SHP77 (cell line): Measurements from ENCODE around the gene NAIP.
"Not testable (repeated sequence)": the region's sequence is repeated elsewhere in the genome, so short reads cannot be mapped to it uniquely, and the experiment has no call there.

Experiments
- DNase-seq, 2 experiments: peaks; one replicate each; lab custom pipeline; 2025; lab: John Stamatoyannopoulos, UW

Gene NAIP

GRCh38 chr5:71025289-71025953 is at the start of gene NAIP:
Gene NAIP (minus strand): TSS chr5:71025339. CDS start chr5:71012915, 12,424 bp downstream.
- not testable (repeated sequence) for DNase-seq

GRCh38 chr5:71067262-71067928 is 42.3 kb upstream of the NAIP start, which contains the start of gene GTF2H2:
Gene GTF2H2 (minus strand): TSS chr5:71067676. CDS start chr5:71062763, 4,913 bp downstream.
- not testable (repeated sequence) for DNase-seq

DNA sequence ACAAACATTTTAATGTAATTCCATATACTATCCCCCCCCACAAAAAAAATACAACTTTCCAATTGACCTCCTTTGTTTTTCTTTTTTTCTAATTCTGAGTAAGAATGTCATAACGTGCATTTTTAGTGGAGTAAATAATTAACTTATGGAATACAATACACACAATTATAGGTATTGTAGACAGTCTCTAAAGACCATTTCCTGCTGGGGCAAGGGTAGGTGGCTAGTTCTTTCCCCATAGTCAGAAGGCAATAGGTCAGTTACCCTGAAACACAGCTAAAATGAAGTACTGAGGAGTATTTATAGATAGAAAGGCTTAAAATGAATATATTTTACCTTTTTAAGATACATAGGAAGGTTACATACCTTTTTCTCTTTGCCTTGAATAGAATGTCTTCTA is 36.2 kb upstream of the NAIP start:
- DNase-seq: not testable (repeated sequence)

DNA sequence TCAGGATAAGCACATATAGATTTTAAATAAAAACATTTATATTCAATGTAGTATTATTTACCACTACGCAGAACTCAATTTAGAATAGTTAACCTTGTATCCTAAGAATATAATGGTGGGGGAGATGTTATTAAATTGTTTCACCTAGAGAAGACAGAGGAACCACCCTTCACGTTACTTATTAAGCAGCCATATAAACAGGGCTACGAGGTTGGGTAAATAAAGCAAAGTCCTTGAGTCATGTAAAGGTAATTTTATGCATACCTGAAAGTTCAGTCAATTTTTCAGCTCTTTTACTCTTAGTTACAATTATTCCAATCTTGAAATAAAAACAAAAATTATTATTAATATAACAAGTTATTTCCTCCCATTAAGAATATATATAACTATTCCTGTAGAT is 34.3 kb upstream of the NAIP start:
- not testable (repeated sequence) for DNase-seq

DNA sequence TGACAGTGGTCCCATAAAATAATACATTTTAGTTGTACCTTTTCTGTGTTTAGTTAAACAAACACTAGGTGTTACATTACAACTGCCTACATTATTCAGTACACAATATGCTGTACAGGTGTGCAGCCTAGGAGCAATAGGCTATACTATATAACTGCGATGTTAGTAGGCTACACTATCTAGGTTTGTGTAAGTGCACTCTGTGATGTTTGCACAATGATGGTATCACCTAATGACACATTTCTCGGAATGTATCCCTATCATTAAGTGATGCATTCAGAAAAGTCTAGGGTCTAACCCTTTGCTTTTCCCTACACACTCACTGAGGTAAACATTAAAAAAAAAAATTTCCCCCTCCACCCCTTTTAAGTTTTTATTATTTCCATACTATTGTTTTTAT is 19.7 kb upstream of the NAIP start:
- not testable (repeated sequence) for DNase-seq

GRCh38 chr5:71044128-71044527 is 19.0 kb upstream of the NAIP start:
- DNase-seq: not testable (repeated sequence)

GRCh38 chr5:71031046-71031776 is 6.1 kb upstream of the NAIP start:
- not testable (repeated sequence) for DNase-seq

GRCh38 chr5:71020643-71021042 is 4.5 kb downstream of the NAIP start:
- not testable (repeated sequence) for DNase-seq

DNA sequence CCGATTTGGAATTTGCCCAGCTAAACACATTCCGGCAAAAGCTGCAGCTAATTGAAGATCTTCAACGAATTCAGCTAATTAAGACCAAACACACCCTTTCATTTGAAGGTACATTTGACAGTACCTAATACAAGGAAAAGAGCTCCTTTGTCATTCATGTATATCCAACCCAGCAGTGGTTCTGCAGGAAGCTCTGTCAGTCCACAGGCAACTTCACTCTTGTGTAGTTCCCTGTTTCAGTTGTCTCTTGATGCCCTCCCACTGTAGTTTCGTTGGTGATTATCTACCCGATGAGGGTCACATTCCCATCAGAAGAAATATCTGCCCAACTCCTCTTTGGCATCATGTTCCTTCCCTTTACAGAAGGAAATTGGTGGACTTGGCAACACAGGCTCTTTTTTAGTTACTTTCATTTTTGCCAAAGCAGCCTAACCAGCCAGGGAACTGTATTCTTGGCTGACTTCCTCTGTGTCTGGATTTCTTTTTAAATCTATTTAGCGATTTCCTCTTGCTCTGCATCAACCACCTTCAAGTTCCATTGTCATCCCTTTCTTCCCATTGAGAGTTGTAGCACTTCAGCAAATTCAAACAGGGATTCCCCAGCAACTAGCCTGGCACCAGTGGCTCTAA is 6.6 kb downstream of the NAIP start:
- not testable (repeated sequence) for DNase-seq

DNA sequence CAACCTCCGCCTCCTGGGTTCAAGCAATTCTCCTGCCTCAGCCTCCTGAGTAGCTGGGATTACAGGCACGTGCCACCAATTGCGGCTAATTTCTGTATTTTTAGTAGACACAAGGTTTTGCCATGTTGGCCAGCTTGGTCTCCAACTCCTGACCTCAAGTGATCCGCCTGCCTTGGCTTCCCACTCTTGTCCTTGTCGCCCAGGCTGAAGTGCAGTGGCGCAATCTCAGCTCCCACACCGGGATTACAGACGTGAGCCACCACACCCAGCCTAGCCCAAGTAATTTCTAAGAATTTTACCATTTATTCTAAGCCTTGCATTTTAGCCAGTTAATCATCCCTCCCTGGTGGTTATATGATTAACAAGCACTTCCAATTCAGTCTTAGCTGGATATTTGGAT is 11.0 kb downstream of the NAIP start:
- DNase-seq: no peak

- no peak for DNase-seq
Measured at GRCh38 chr5:71013575-71013974, 11.6 kb downstream of the NAIP start.

- DNase-seq: no peak
Measured at GRCh38 chr5:71011194-71011792, 13.8 kb downstream of the NAIP start.

GRCh38 chr5:71006983-71007382 is 18.2 kb downstream of the NAIP start:
- DNase-seq: not testable (repeated sequence)

DNA sequence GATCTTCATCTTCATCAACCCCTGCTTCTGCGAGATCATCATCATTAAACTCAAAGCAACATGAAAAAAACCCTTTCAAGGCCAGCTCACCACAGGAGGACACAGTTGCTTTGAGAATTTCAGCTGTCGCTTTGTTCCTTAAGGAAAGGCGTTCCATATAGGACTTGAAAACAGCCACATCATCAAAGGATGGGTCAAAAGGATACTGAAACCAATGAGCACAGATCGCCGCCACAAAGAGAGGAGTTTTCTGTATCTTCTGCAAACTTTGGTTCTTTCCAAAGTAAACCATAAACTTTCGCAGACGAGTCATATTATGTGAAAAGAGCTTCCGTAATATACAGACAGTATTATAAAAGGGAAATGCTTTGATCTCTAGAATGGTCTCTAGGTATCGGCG is 40.3 kb downstream of the NAIP start:
- DNase-seq: not testable (repeated sequence)

- not testable (repeated sequence) for DNase-seq
Measured at GRCh38 chr5:70967220-70967619, 57.9 kb downstream of the NAIP start.

- DNase-seq: not testable (repeated sequence)
Measured at GRCh38 chr5:70964531-70964930, 60.6 kb downstream of the NAIP start.

DNA sequence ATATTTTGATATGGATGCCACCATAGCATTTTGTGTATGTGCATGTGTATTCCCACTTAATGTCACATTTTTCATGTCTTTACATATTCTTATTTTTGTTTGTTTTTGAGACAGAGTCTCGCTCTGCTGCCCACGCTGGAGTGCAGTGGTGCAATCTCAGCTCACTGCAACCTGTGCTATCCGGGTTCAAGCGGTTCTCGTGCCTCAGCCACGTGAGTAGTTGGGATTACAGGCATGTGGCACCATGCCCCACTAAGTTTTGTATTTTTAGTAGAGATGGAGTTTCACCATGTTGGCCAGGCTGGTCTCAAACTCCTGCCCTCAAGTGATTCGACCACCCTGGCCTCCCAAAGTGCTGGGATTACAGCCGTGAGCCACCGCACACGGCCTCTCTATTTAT is 72.1 kb downstream of the NAIP start:
- not testable (repeated sequence) for DNase-seq

GRCh38 chr5:70932560-70932959 is 92.6 kb downstream of the NAIP start:
- not testable (repeated sequence) for DNase-seq

- not testable (repeated sequence) for DNase-seq
Measured at GRCh38 chr5:70931709-70932368, 93.3 kb downstream of the NAIP start.

DNA sequence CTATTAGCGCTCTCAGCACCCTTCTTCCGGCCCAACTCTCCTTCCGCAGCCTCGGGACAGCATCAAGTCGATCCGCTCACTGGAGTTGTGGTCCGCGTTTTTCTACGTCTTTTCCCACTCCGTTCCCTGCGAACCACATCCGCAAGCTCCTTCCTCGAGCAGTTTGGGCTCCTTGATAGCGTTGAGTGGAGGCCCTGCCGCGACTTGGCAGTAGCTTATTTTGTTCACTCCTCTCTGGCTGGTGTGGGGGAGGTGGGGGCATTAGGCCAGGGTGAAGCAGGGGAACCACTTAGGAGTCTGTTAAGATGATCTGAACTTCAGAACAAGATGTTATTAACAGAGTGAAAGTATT is 100.0 kb downstream of the NAIP start:
- DNase-seq: not testable (repeated sequence)
